ENCODE measurements around the gene GLRX.
"Not testable (repeated sequence)": the region's sequence is repeated elsewhere in the genome, so short reads cannot be mapped to it uniquely, and the experiment has no call there.

Gene GLRX

GRCh38 chr5:95858661-95859595 lies 36.4 kb upstream of the GLRX start:
- H3K4me1 Mint-ChIP-seq = peaks cover 59% of the 10 kb centered on the region

GRCh38 chr5:95858023-95858461 lies 35.5 kb upstream of the GLRX start:
- Mint-ChIP-seq H3K27me3 (no peaks in the 10 kb centered on the region), H3K36me3 (ENCODE audit: low read depth) (no peaks in the 10 kb centered on the region), H3K4me1 (peaks cover 53% of the 10 kb centered on the region), H3K9me3 (no peaks in the 10 kb centered on the region), H3K27ac (peak overlapping the region; percentile 6), H3K4me3 (no peak overlapping the region)
- ATAC-seq (no peak), DNase-seq (no peak)

More at GRCh38 chr5:95858661-95859595, 36.4 kb upstream of the GLRX start:
- Mint-ChIP-seq H3K27ac (peak overlapping the region; percentile 76), H3K27me3 (no peaks in the 10 kb centered on the region), H3K4me3 (peak overlapping the region; percentile 32), H3K9me3 (no peaks in the 10 kb centered on the region), H3K36me3 (ENCODE audit: low read depth) (no peaks in the 10 kb centered on the region)
- ATAC-seq (peak; percentile 99), DNase-seq (peak; percentile 95)

- Mint-ChIP-seq H3K9me3 (no peaks in the 10 kb centered on the region), H3K4me3 (no peak overlapping the region), H3K27ac (no peak overlapping the region), H3K4me1 (peaks cover 46% of the 10 kb centered on the region), H3K36me3 (ENCODE audit: low read depth) (no peaks in the 10 kb centered on the region), H3K27me3 (no peaks in the 10 kb centered on the region)
- DNase-seq (no peak), ATAC-seq (no peak)
Observed at GRCh38 chr5:95857185-95857945, 34.8 kb upstream of the GLRX start.

GRCh38 chr5:95856501-95856981 lies 34.0 kb upstream of the GLRX start:
- no peaks in the 10 kb centered on the region for H3K27me3 Mint-ChIP-seq
- no peaks in the 10 kb centered on the region for H3K9me3 Mint-ChIP-seq
- H3K36me3 Mint-ChIP-seq (ENCODE audit: low read depth) = no peaks in the 10 kb centered on the region
- ATAC-seq = no peak
- H3K4me1 Mint-ChIP-seq = peaks cover 38% of the 10 kb centered on the region
- H3K4me3 Mint-ChIP-seq = no peak overlapping the region
- no peak overlapping the region for H3K27ac Mint-ChIP-seq
- DNase-seq = no peak

- H3K9me3 Mint-ChIP-seq = no peaks in the 10 kb centered on the region
- no peak overlapping the region for H3K27ac Mint-ChIP-seq
- no peaks in the 10 kb centered on the region for H3K27me3 Mint-ChIP-seq
- no peak overlapping the region for H3K4me3 Mint-ChIP-seq
- ATAC-seq = no peak
- H3K4me1 Mint-ChIP-seq = peaks cover 8% of the 10 kb centered on the region
- H3K36me3 Mint-ChIP-seq (ENCODE audit: low read depth) = no peaks in the 10 kb centered on the region
- no peak for DNase-seq
Observed at GRCh38 chr5:95853490-95853889, 31.0 kb upstream of the GLRX start.

- Mint-ChIP-seq H3K27ac (no peak overlapping the region), H3K4me1 (peaks cover 2% of the 10 kb centered on the region), H3K27me3 (no peaks in the 10 kb centered on the region), H3K36me3 (ENCODE audit: low read depth) (no peaks in the 10 kb centered on the region), H3K9me3 (no peaks in the 10 kb centered on the region), H3K4me3 (no peak overlapping the region)
- ATAC-seq (no peak), DNase-seq (no peak)
Observed at GRCh38 chr5:95852567-95852966, 30.0 kb upstream of the GLRX start.

GRCh38 chr5:95851141-95851540 lies 28.6 kb upstream of the GLRX start:
- not testable (repeated sequence) for H3K9me3 Mint-ChIP-seq; ATAC-seq; DNase-seq; H3K4me1 Mint-ChIP-seq; H3K27ac Mint-ChIP-seq; H3K36me3 Mint-ChIP-seq (ENCODE audit: low read depth); H3K4me3 Mint-ChIP-seq; H3K27me3 Mint-ChIP-seq

GRCh38 chr5:95850391-95850894 lies 27.9 kb upstream of the GLRX start:
- no peaks in the 10 kb centered on the region for H3K27me3 Mint-ChIP-seq
- ATAC-seq (no peak), DNase-seq (no peak)
- no peaks in the 10 kb centered on the region for H3K9me3 Mint-ChIP-seq
- no peak overlapping the region for H3K4me3 Mint-ChIP-seq
- no peaks in the 10 kb centered on the region for H3K36me3 Mint-ChIP-seq (ENCODE audit: low read depth)
- no peak overlapping the region for H3K27ac Mint-ChIP-seq
- H3K4me1 Mint-ChIP-seq = no peaks in the 10 kb centered on the region

- Mint-ChIP-seq H3K9me3 (no peaks in the 10 kb centered on the region), H3K27ac (no peak overlapping the region), H3K27me3 (no peaks in the 10 kb centered on the region), H3K36me3 (ENCODE audit: low read depth) (no peaks in the 10 kb centered on the region), H3K4me1 (peaks cover 1% of the 10 kb centered on the region), H3K4me3 (no peak overlapping the region)
- DNase-seq (no peak), ATAC-seq (no peak)
Observed at GRCh38 chr5:95848701-95849100, 26.2 kb upstream of the GLRX start.

GRCh38 chr5:95847261-95847592 lies 24.7 kb upstream of the GLRX start:
- DNase-seq = no peak
- Mint-ChIP-seq H3K27ac (no peak overlapping the region), H3K36me3 (ENCODE audit: low read depth) (no peaks in the 10 kb centered on the region), H3K4me1 (peaks cover 15% of the 10 kb centered on the region), H3K27me3 (no peaks in the 10 kb centered on the region), H3K9me3 (no peaks in the 10 kb centered on the region), H3K4me3 (no peak overlapping the region)
- no peak for ATAC-seq

- Mint-ChIP-seq H3K4me1 (peaks cover 16% of the 10 kb centered on the region), H3K36me3 (ENCODE audit: low read depth) (no peaks in the 10 kb centered on the region), H3K27ac (no peak overlapping the region), H3K9me3 (no peaks in the 10 kb centered on the region), H3K4me3 (no peak overlapping the region), H3K27me3 (no peaks in the 10 kb centered on the region)
- ATAC-seq (peak; percentile 29), DNase-seq (peak; percentile 70)
Observed at GRCh38 chr5:95846554-95847260, 24.2 kb upstream of the GLRX start.

- ATAC-seq (no peak), DNase-seq (no peak)
- no peaks in the 10 kb centered on the region for H3K27me3 Mint-ChIP-seq
- no peaks in the 10 kb centered on the region for H3K9me3 Mint-ChIP-seq
- peaks cover 24% of the 10 kb centered on the region for H3K4me1 Mint-ChIP-seq
- no peak overlapping the region for H3K27ac Mint-ChIP-seq
- H3K36me3 Mint-ChIP-seq (ENCODE audit: low read depth) = no peaks in the 10 kb centered on the region
- H3K4me3 Mint-ChIP-seq = no peak overlapping the region
Observed at GRCh38 chr5:95845391-95845790, 22.9 kb upstream of the GLRX start.

- no peak for ATAC-seq
- H3K36me3 Mint-ChIP-seq (ENCODE audit: low read depth) = no peaks in the 10 kb centered on the region
- peaks cover 26% of the 10 kb centered on the region for H3K4me1 Mint-ChIP-seq
- H3K27ac Mint-ChIP-seq = peak overlapping the region; percentile 86
- no peak overlapping the region for H3K4me3 Mint-ChIP-seq
- no peak for DNase-seq
- H3K9me3 Mint-ChIP-seq = no peaks in the 10 kb centered on the region
- H3K27me3 Mint-ChIP-seq = no peaks in the 10 kb centered on the region
Observed at GRCh38 chr5:95843733-95844223, 21.3 kb upstream of the GLRX start.

GRCh38 chr5:95842854-95843544 lies 20.5 kb upstream of the GLRX start:
- H3K27ac Mint-ChIP-seq = peak overlapping the region; percentile 86
- no peaks in the 10 kb centered on the region for H3K36me3 Mint-ChIP-seq (ENCODE audit: low read depth)
- peak; percentile 61 for DNase-seq

More at GRCh38 chr5:95842854-95843544, 20.5 kb upstream of the GLRX start:
- Mint-ChIP-seq H3K9me3 (no peaks in the 10 kb centered on the region), H3K4me3 (peak overlapping the region; percentile 58), H3K27me3 (no peaks in the 10 kb centered on the region), H3K4me1 (peaks cover 31% of the 10 kb centered on the region)
- ATAC-seq = peak; percentile 87

All from activated naive CD8-positive, alpha-beta T cell treated with anti-CD3 and anti-CD28 coated beads, Interleukin-2, amount 50 U/mL, for 24 hours (primary cell).